Glutamatergic neuron (in vitro differentiated cells): ENCODE results near the gene KRTAP4-5. TPM values are rescaled to one million over a fixed set of nuclear protein-coding genes. Genes with fewer than 3 reads are reported as not detected.
"Not testable (repeated sequence)": the region's sequence is repeated elsewhere in the genome, so short reads cannot be mapped to it uniquely, and the experiment has no call there.

Experiments used
- DNase-seq: peaks from one replicate; pipeline ENCODE4 v3.0.0; 2022
- H3K27ac Mint-ChIP-seq: one replicate; pipeline ENCODE4 v1.8.0; 2020; ENCODE audit warnings: mild to moderate bottlenecking, mixed read lengths, inconsistent platforms; ENCODE audit not compliant: unreplicated experiment
- H3K27me3 Mint-ChIP-seq: one replicate; pipeline ENCODE4 v1.8.0; 2020; ENCODE audit warnings: mild to moderate bottlenecking, moderate library complexity, mixed read lengths, inconsistent platforms; ENCODE audit not compliant: unreplicated experiment
- H3K36me3 Mint-ChIP-seq: one replicate; pipeline ENCODE4 v1.8.0; 2020; ENCODE audit warnings: mild to moderate bottlenecking, mixed read lengths, inconsistent platforms; ENCODE audit not compliant: unreplicated experiment
- H3K4me1 Mint-ChIP-seq: one replicate; pipeline ENCODE4 v1.8.0; 2020; ENCODE audit warnings: mild to moderate bottlenecking, low read depth, mixed read lengths, inconsistent platforms; ENCODE audit not compliant: unreplicated experiment
- H3K4me3 Mint-ChIP-seq: one replicate; pipeline ENCODE4 v1.8.0; 2020; ENCODE audit warnings: mild to moderate bottlenecking, mixed read lengths, inconsistent platforms; ENCODE audit not compliant: unreplicated experiment
- H3K9me3 Mint-ChIP-seq: one replicate; pipeline ENCODE4 v1.8.0; 2020; ENCODE audit warnings: mild to moderate bottlenecking, moderate library complexity, mixed read lengths, inconsistent platforms; ENCODE audit not compliant: unreplicated experiment
- CTCF ChIP-seq: fragments of 200-600 bp; sonication (generic); IDR thresholded peaks from one replicate; pipeline ENCODE4 v1.5.0; 2021; ENCODE audit not compliant: partially characterized antibody, unreplicated experiment
- total RNA-seq: library from RNA; stranded (reverse); fragmentation: NEBNext Ultra II Directional; extraction: Animal tissue kit (Norgen Biotek cat#: 25700); gene quantifications from one replicate; pipeline ENCODE4 v1.2.1, GENCODE V29; 2021; ENCODE audit not compliant: unreplicated experiment

Gene KRTAP4-5
- total RNA-seq, 1 donor from 2014 or later: not detected

GRCh38 chr17:41111151-41111885 lies 38.3 kb downstream of the KRTAP4-5 start:
- Mint-ChIP-seq H3K36me3 (peaks cover 9% of the 10 kb centered on the region), H3K27me3 (no peaks in the 10 kb centered on the region), H3K4me1 (no peaks in the 10 kb centered on the region), H3K9me3 (peaks cover 5% of the 10 kb centered on the region), H3K4me3 (no peak overlapping the region), H3K27ac (no peak overlapping the region)
- no peak for DNase-seq
- no peak for TF ChIP-seq CTCF

GRCh38 chr17:41108728-41109386 lies 40.8 kb downstream of the KRTAP4-5 start:
- H3K27ac Mint-ChIP-seq, H3K4me1 Mint-ChIP-seq, H3K4me3 Mint-ChIP-seq, H3K27me3 Mint-ChIP-seq, DNase-seq: not testable (repeated sequence)
- Mint-ChIP-seq H3K36me3 (peaks cover 15% of the 10 kb centered on the region), H3K9me3 (peaks cover 10% of the 10 kb centered on the region)

GRCh38 chr17:41107941-41108450 lies 41.6 kb downstream of the KRTAP4-5 start:
- DNase-seq: no peak
- Mint-ChIP-seq H3K27ac (no peak overlapping the region), H3K27me3 (peaks cover 3% of the 10 kb centered on the region), H3K4me1 (no peaks in the 10 kb centered on the region), H3K36me3 (peaks cover 21% of the 10 kb centered on the region), H3K4me3 (no peak overlapping the region), H3K9me3 (peaks cover 12% of the 10 kb centered on the region)
- no peak for TF ChIP-seq CTCF

- Mint-ChIP-seq H3K36me3 (peaks cover 18% of the 10 kb centered on the region), H3K9me3 (peaks cover 16% of the 10 kb centered on the region)
- H3K27me3 Mint-ChIP-seq, H3K27ac Mint-ChIP-seq, H3K4me3 Mint-ChIP-seq, DNase-seq, H3K4me1 Mint-ChIP-seq: not testable (repeated sequence)
Measured at GRCh38 chr17:41105347-41105746, 44.3 kb downstream of the KRTAP4-5 start, which contains the start of gene KRTAP4-9. TSS of gene KRTAP4-9 (plus strand) at chr17:41105389. CDS start at chr17:41105389, 0 bp downstream.

GRCh38 chr17:41104386-41105038 lies 45.1 kb downstream of the KRTAP4-5 start:
- H3K27ac Mint-ChIP-seq, H3K4me3 Mint-ChIP-seq, H3K4me1 Mint-ChIP-seq, DNase-seq, H3K27me3 Mint-ChIP-seq: not testable (repeated sequence)
- peaks cover 15% of the 10 kb centered on the region for H3K9me3 Mint-ChIP-seq
- H3K36me3 Mint-ChIP-seq: peaks cover 18% of the 10 kb centered on the region

- DNase-seq: no peak
- Mint-ChIP-seq H3K27me3 (peaks cover 3% of the 10 kb centered on the region), H3K9me3 (peaks cover 15% of the 10 kb centered on the region), H3K36me3 (peaks cover 18% of the 10 kb centered on the region), H3K27ac (no peak overlapping the region), H3K4me3 (no peak overlapping the region), H3K4me1 (no peaks in the 10 kb centered on the region)
- no peak for TF ChIP-seq CTCF
Measured at GRCh38 chr17:41103896-41104295, 45.7 kb downstream of the KRTAP4-5 start.
